Measurements from ENCODE around the gene PSME1.

The PSME1 gene

DNA sequence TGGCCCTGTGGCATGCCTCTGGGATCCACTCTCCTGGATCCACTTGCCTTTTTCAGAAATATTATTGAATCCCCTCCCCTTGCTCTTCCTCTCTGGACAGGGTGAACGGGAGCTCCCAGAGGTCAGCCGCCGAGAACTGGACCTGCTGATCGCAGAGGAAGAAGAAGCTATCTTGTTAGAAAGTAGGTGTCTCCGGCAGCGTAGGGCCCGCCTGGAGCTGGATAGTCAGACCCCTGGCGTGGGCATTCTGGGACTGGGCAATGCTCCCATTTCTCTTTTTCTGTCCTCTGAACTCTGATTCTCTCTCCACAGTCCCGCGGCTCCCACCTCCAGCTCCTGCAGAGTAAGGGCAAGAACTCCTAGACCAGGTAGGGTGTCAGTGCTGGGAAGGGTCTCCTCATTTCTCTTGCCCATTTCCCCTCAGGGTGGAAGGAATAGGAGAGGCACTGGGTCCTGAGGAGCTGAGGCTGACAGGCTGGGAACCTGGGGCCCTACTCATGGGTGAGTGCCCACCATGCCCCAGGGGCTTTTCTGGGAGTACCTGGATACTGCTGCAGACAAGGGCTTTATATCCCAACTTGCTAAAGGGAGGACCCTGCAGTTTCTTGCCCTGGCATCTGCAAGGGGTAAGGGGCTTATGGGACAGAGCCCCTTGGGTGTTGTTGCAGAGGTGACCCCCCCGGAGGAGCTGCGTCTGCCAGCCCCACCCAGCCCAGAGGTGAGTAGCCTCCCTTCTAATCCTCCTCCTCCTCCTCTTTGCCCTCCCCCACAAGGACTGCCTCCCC lies 41.2 kb downstream of the PSME1 start:
- Histone ChIP-seq H3K79me1 (ENCODE audit: low read length) (no peaks in the 10 kb centered on the region), H3K27me3 (ENCODE audit: insufficient read depth, low read length) (no peaks in the 10 kb centered on the region), H3K4me3 (ENCODE audit: low read depth, low read length) (no peak overlapping the region), H3K23ac (ENCODE audit: low read length) (no peak overlapping the region), H2AK5ac (ENCODE audit: low read length) (no peak overlapping the region), H3K18ac (ENCODE audit: low read length) (no peak overlapping the region), H4K8ac (ENCODE audit: low read depth, low read length) (no peak overlapping the region), H3K14ac (ENCODE audit: low read length) (no peak overlapping the region), H4K12ac (ENCODE audit: low read depth, low read length) (no peak overlapping the region), H3K4me1 (ENCODE audit: control insufficient read depth in 1 of 2, insufficient read depth in 2 of 2, low read length in 2 of 2) (no peaks in the 10 kb centered on the region), H3K4ac (ENCODE audit: low read depth, low read length) (no peak overlapping the region), H3K27ac (ENCODE audit: low read depth, low read length) (no peak overlapping the region), H2AFZ (ENCODE audit: insufficient read depth, low read length, poor library complexity) (no peak overlapping the region), H4K91ac (ENCODE audit: low read depth, low read length) (no peak overlapping the region), H3K79me2 (ENCODE audit: control insufficient read depth, insufficient read depth, low read length, poor library complexity) (no peaks in the 10 kb centered on the region), H3K9me3 (ENCODE audit: insufficient read depth, low read depth, low read length) (no peaks in the 10 kb centered on the region), H3K9ac (ENCODE audit: low read length) (no peak overlapping the region), H2BK5ac (ENCODE audit: low read depth, low read length, poor library complexity) (no peak overlapping the region), H2BK120ac (ENCODE audit: insufficient read depth, low read length, poor library complexity) (no peak overlapping the region), H3K4me2 (ENCODE audit: low read length) (no peak overlapping the region), H2BK12ac (ENCODE audit: low read length) (no peak overlapping the region), H3K36me3 (ENCODE audit: control insufficient read depth in 1 of 2, insufficient read depth in 2 of 2, low read length in 2 of 2) (peaks cover 51 to 61% of the 10 kb centered on the region in 2 experiments)
- DNase-seq, result no peak
- no CpG with 5 or more reads among the region's 12 CpGs for WGBS (ENCODE audit: extremely low coverage, insufficient coverage, insufficient read length)

DNA sequence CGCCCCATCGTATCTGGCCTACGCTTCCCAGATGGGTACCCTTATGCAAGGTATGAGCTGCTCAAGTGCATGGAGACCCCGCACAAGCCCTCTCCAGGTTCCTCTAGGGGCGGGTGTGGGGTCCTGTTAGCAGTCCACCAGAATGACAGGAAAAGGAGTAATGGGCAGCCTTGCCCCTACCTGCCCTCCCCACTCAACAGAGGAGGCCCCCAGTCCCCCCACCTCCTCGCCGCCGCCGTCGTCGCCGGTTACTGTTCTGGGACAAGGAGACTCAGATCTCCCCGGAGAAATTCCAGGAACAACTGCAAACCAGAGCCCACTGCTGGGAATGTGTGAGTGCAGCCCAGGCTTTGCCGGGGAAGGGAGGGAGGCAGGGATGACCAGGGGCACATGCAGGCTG lies 41.9 kb downstream of the PSME1 start:
- Histone ChIP-seq H2BK12ac (ENCODE audit: low read length) (no peak overlapping the region), H4K12ac (ENCODE audit: low read depth, low read length) (no peak overlapping the region), H2BK120ac (ENCODE audit: insufficient read depth, low read length, poor library complexity) (no peak overlapping the region), H3K4me3 (ENCODE audit: low read depth, low read length) (no peak overlapping the region), H3K4me1 (ENCODE audit: control insufficient read depth in 1 of 2, insufficient read depth in 2 of 2, low read length in 2 of 2) (no peaks in the 10 kb centered on the region), H3K9ac (ENCODE audit: low read length) (no peak overlapping the region), H4K8ac (ENCODE audit: low read depth, low read length) (no peak overlapping the region), H3K27ac (ENCODE audit: low read depth, low read length) (no peak overlapping the region), H3K36me3 (ENCODE audit: control insufficient read depth in 1 of 2, insufficient read depth in 2 of 2, low read length in 2 of 2) (peaks cover 58 to 67% of the 10 kb centered on the region in 2 experiments), H3K23ac (ENCODE audit: low read length) (no peak overlapping the region), H4K91ac (ENCODE audit: low read depth, low read length) (no peak overlapping the region), H2AFZ (ENCODE audit: insufficient read depth, low read length, poor library complexity) (no peak overlapping the region), H3K4me2 (ENCODE audit: low read length) (no peak overlapping the region), H2AK5ac (ENCODE audit: low read length) (no peak overlapping the region), H2BK5ac (ENCODE audit: low read depth, low read length, poor library complexity) (no peak overlapping the region), H3K9me3 (ENCODE audit: insufficient read depth, low read depth, low read length) (no peaks in the 10 kb centered on the region), H3K14ac (ENCODE audit: low read length) (no peak overlapping the region), H3K79me2 (ENCODE audit: control insufficient read depth, insufficient read depth, low read length, poor library complexity) (no peaks in the 10 kb centered on the region), H3K18ac (ENCODE audit: low read length) (no peak overlapping the region), H3K4ac (ENCODE audit: low read depth, low read length) (no peak overlapping the region), H3K79me1 (ENCODE audit: low read length) (no peaks in the 10 kb centered on the region), H3K27me3 (ENCODE audit: insufficient read depth, low read length) (no peaks in the 10 kb centered on the region)
- DNase-seq, result no peak
- whole genome bisulfite sequencing (ENCODE audit: extremely low coverage, insufficient coverage, insufficient read length), result no CpG with 5 or more reads among the region's 14 CpGs

DNA sequence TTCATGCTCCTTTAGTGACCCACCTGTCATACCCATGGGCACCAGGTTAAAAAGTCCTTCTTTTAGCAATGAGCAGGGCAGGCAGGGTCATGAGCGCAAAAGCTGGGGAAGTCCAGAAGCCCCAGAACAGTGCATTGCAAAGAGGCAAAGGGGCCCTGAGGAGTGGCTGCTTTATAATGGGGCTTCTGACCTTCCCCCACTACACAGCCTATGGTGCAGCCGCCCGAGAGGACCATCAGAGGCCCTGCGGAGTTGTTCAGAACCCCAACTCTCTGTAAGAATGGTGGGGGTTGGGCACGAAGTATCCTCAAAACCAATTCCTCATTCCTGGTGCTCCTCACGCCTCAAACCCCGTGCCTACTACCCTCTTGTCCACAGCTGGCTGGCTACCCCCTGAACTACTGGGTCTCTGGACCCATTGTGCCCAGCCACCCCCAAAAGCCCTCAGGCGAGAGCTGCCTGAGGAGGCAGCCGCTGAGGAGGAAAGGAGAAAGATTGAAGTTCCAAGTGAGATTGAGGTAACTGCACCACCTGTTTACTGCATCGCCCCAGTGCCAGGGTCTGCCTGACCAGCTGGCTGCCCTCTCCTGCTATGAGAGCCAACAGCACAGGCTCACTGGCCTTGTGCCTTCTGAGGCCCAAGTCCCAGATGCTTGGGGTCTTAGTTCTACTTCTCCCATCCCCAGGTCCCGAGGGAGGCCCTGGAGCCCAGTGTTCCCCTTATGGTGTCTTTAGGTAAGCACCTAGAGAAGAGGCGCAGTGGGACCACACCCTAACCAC lies 42.6 kb downstream of the PSME1 start:
- Histone ChIP-seq H3K9ac (ENCODE audit: low read length) (no peak overlapping the region), H4K91ac (ENCODE audit: low read depth, low read length) (no peak overlapping the region), H3K9me3 (ENCODE audit: insufficient read depth, low read depth, low read length) (no peaks in the 10 kb centered on the region), H2BK5ac (ENCODE audit: low read depth, low read length, poor library complexity) (no peak overlapping the region), H2BK120ac (ENCODE audit: insufficient read depth, low read length, poor library complexity) (no peak overlapping the region), H3K79me2 (ENCODE audit: control insufficient read depth, insufficient read depth, low read length, poor library complexity) (no peaks in the 10 kb centered on the region), H3K79me1 (ENCODE audit: low read length) (no peaks in the 10 kb centered on the region), H2AK5ac (ENCODE audit: low read length) (no peak overlapping the region), H3K4me3 (ENCODE audit: low read depth, low read length) (no peak overlapping the region), H3K23ac (ENCODE audit: low read length) (no peak overlapping the region), H3K27me3 (ENCODE audit: insufficient read depth, low read length) (no peaks in the 10 kb centered on the region), H3K18ac (ENCODE audit: low read length) (no peak overlapping the region), H3K4me2 (ENCODE audit: low read length) (no peak overlapping the region), H3K27ac (ENCODE audit: low read depth, low read length) (no peak overlapping the region), H4K12ac (ENCODE audit: low read depth, low read length) (no peak overlapping the region), H3K4ac (ENCODE audit: low read depth, low read length) (no peak overlapping the region), H3K36me3 (ENCODE audit: control insufficient read depth in 1 of 2, insufficient read depth in 2 of 2, low read length in 2 of 2) (peaks cover 65 to 70% of the 10 kb centered on the region in 2 experiments), H2AFZ (ENCODE audit: insufficient read depth, low read length, poor library complexity) (no peak overlapping the region), H4K8ac (ENCODE audit: low read depth, low read length) (no peak overlapping the region), H2BK12ac (ENCODE audit: low read length) (no peak overlapping the region), H3K4me1 (ENCODE audit: control insufficient read depth in 1 of 2, insufficient read depth in 2 of 2, low read length in 2 of 2) (no peaks in the 10 kb centered on the region), H3K14ac (ENCODE audit: low read length) (no peak overlapping the region)
- no peak for DNase-seq
- WGBS (ENCODE audit: extremely low coverage, insufficient coverage, insufficient read length), result no CpG with 5 or more reads among the region's 12 CpGs

DNA sequence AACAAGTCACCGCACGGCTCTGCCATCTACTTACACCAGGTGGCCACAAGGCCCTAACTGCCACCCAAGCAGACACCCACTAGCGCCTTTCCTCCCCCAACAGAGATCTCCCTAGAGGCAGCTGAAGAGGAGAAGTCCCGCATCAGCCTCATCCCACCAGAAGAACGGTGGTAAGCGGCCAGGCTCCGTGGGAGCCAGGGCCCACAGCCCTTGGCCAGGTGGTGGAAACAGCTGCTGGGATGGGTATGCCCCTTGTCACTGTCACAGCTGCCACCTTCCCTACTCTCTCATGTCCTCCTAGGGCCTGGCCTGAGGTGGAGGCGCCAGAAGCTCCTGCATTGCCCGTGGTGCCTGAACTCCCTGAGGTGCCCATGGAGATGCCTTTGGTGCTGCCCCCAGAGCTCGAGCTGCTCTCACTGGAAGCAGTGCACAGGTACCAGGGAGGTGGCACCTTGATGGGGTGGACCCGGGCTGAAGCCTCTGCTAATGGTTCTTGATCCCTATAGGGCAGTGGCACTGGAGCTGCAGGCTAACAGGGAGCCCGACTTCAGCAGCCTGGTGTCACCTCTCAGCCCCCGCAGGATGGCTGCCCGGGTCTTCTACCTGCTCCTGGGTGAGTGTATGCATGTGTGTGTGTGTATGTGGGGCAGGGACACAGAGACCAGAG lies 43.4 kb downstream of the PSME1 start:
- H2AK5ac ChIP-seq (ENCODE audit: low read length), result no peak overlapping the region
- no CpG with 5 or more reads among the region's 14 CpGs for WGBS (ENCODE audit: extremely low coverage, insufficient coverage, insufficient read length)
- no peak overlapping the region for H3K4me3 ChIP-seq (ENCODE audit: low read depth, low read length)
- no peaks in the 10 kb centered on the region for H3K4me1 ChIP-seq (ENCODE audit: control insufficient read depth in 1 of 2, insufficient read depth in 2 of 2, low read length in 2 of 2)
- H3K79me1 ChIP-seq (ENCODE audit: low read length), result no peaks in the 10 kb centered on the region
- peaks cover 71 to 77% of the 10 kb centered on the region in 2 experiments for H3K36me3 ChIP-seq (ENCODE audit: control insufficient read depth in 1 of 2, insufficient read depth in 2 of 2, low read length in 2 of 2)
- DNase-seq, result no peak
- H4K12ac ChIP-seq (ENCODE audit: low read depth, low read length), result no peak overlapping the region
- no peak overlapping the region for H2BK12ac ChIP-seq (ENCODE audit: low read length)
- H2BK120ac ChIP-seq (ENCODE audit: insufficient read depth, low read length, poor library complexity), result no peak overlapping the region
- no peak overlapping the region for H3K14ac ChIP-seq (ENCODE audit: low read length)
- H4K8ac ChIP-seq (ENCODE audit: low read depth, low read length), result no peak overlapping the region
- no peak overlapping the region for H3K9ac ChIP-seq (ENCODE audit: low read length)
- no peak overlapping the region for H3K4ac ChIP-seq (ENCODE audit: low read depth, low read length)
- H2BK5ac ChIP-seq (ENCODE audit: low read depth, low read length, poor library complexity), result no peak overlapping the region
- H4K91ac ChIP-seq (ENCODE audit: low read depth, low read length), result no peak overlapping the region
- H3K9me3 ChIP-seq (ENCODE audit: insufficient read depth, low read depth, low read length), result no peaks in the 10 kb centered on the region
- no peaks in the 10 kb centered on the region for H3K79me2 ChIP-seq (ENCODE audit: control insufficient read depth, insufficient read depth, low read length, poor library complexity)
- H3K23ac ChIP-seq (ENCODE audit: low read length), result no peak overlapping the region
- no peaks in the 10 kb centered on the region for H3K27me3 ChIP-seq (ENCODE audit: insufficient read depth, low read length)
- H3K27ac ChIP-seq (ENCODE audit: low read depth, low read length), result no peak overlapping the region
- no peak overlapping the region for H3K4me2 ChIP-seq (ENCODE audit: low read length)
- no peak overlapping the region for H3K18ac ChIP-seq (ENCODE audit: low read length)
- H2AFZ ChIP-seq (ENCODE audit: insufficient read depth, low read length, poor library complexity), result no peak overlapping the region
